EL (cell line): ENCODE results near the gene MTMR10.

Source experiments
- DNase-seq: peaks from one replicate; pipeline ENCODE4 v3.0.0-alpha.2; 2016

Gene MTMR10, protein sequence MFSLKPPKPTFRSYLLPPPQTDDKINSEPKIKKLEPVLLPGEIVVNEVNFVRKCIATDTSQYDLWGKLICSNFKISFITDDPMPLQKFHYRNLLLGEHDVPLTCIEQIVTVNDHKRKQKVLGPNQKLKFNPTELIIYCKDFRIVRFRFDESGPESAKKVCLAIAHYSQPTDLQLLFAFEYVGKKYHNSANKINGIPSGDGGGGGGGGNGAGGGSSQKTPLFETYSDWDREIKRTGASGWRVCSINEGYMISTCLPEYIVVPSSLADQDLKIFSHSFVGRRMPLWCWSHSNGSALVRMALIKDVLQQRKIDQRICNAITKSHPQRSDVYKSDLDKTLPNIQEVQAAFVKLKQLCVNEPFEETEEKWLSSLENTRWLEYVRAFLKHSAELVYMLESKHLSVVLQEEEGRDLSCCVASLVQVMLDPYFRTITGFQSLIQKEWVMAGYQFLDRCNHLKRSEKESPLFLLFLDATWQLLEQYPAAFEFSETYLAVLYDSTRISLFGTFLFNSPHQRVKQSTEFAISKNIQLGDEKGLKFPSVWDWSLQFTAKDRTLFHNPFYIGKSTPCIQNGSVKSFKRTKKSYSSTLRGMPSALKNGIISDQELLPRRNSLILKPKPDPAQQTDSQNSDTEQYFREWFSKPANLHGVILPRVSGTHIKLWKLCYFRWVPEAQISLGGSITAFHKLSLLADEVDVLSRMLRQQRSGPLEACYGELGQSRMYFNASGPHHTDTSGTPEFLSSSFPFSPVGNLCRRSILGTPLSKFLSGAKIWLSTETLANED

DNA sequence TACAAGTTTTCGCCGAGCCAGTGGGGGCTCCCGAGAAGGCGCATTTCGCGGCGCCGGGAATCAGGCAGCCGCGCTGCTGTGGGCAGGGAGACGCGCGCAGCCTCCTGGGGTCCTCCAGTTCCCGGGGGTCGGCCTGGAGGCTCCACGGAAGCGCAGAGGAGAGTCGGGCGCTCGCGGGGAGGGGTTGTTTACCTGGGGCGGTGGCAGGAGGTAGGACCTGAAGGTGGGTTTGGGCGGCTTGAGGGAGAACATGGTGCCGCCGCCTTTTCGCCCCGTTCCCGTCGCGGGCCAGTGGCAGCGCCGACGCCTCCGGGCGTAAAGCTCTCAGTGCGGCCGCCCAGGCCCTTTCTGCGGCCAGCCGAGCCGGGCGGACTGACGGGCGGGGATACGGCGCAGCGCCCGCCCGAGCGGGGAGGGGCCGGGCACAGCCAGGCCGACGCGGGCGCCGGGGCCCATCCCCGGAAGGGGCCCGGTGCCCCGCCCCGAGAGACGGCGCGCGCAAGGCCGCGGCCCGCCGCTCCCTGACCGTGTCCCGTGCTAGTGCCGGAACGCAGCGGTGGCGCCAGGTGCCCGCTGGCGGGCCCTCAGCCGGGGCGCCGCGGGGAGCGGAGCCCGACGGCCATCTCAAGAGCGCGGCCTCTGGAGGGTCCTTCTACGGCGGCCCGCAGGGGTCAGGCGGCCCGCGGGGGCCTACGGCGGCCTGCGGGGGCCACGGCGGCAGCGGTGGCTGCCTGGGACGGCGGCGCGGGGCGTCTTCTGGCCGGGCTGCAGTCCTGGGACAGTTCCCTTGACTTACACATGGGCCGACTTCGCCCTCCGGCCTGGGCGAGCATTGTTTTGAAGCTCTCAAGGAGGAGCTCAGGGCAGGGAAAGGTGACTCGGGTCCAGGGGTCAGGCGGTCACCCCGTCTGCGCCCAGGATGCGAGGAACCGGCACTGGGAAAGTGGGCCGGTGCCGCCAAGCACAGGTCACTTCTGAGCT is at the start of gene MTMR10:
TSS of gene MTMR10 (minus strand) at position 374 of the 981 bp plus-strand sequence. CDS start at position 252, 122 bp downstream.
- peak; percentile 82 for DNase-seq

DNA sequence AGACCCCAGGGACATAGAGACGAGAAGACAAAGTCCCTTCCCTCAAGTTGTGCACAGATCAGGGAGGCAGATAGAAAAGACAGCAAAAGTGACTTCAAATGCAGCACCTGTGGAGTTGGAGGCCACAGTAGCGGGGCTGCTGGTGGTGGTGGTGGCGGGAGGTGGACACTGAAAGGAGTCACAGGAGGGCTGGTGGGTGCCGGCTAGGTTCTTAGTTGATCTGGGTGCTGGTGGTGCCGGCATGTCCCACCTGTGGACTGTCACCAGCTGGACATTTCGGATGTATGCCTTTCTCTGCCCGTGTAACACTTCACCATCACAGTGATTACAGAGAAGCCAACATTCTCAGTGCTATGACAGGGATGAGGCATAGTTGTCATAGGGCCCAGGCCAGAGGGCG is 49.2 kb upstream of the MTMR10 start:
- no peak for DNase-seq

DNA sequence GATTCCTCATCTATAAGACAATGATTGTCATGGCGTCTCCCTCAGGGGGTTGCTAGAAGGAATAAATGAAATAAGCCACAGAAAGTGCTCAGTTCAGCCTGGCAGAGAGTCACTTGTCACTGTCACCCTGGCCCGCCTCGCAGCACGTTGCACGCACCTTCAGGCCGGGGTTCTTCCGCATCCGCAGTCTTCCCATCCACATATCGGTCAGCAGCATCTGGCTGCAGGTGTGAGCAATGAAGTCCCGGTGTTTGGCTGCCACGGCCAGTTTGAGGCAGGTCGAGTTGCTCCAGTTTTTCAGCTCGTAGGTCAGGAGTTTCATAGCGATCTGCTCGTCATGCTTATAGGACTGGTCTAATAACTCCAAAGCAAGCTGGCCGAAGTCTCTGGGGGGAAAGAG is 48.5 kb upstream of the MTMR10 start:
- DNase-seq: no peak

DNA sequence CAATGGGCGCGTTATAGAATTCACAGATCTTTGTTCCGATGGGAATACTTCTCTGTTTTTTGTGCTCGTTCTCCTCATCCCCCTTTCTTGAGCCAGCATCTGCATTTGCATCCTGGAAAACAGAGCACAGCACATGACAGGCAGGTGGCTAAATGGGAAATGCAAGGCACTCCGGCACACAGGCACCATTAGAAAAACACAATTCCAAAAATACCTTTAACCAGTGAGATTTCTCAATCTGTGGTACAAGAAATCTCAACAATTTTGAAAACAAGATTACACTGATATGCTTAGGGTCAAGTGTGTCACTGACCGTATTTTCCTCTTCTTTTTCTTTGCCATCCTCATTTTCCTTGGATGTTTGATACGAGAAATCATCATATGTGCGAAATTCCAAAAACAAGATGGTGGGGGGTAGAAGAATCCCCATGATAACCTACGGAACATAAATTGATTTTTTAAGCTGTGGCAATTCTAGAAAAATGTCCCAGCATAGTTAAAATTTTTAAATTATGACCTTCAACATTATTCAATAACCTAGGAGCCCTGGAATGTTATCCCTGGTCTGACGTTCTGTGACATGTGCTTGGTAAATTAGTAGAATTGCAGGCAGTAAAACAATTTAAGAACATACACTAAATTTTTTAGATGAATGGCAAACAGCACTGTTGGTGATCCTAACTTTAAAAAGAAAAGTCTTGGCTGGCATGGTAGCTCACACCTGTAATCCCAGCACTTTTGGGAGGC is 46.5 kb upstream of the MTMR10 start:
- DNase-seq: no peak

DNA sequence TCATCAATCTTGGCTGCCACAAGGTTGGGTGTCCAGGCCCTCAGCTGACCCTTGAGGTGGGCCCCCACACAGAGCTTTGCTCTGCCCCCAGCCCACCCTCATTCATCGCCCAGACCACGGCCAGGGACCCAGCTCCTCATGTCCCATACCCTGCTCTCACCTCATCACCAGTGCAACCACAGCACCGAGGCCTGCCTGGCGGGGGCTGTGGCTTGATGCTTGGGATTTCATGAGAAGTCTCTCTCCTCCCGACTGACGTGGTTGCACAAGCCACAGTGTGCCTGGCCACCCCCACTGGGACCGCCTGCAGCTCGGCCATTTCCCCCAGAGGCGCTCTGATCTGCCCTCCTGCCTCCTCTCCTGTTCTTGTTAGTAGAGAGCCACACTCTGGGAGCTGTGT is 45.4 kb upstream of the MTMR10 start:
- no peak for DNase-seq

DNA sequence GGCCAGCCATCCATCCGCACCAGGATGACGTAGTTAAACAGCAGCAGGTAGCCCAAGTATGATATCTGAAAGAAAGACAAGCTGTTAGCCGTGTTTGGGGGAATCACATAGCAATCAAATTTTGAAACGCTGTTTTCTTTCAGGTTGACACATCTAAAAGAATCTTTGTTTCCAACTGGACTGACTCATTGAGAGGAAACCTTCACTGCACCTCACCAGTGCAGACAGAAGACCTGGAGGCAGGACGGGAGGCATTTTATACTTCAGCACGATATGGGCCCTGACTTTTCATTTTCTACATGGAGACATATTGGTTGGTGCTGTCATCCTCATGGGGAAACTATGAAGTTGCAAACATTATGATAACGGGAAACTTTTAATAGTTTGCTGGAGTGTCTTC is 44.2 kb upstream of the MTMR10 start:
- no peak for DNase-seq

DNA sequence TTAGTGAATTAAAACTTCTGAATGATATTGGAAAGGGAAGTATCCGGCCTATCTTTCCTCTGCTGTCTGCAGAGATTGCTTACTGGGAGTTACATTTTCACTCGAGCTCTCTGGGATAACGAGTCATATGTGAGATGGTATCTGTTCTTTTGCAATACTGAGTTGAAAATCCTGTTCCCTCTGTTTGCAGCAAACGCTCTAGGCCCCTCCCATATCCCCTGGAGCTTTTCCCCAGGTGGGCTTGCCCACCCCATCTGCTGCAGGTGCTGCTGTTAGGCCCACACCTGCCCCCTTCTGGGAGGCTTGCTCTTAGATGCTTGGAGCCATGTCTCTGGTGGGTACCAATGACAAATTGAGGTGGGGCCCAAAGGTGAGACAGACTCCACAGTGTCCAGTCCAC is 42.7 kb upstream of the MTMR10 start:
- no peak for DNase-seq

DNA sequence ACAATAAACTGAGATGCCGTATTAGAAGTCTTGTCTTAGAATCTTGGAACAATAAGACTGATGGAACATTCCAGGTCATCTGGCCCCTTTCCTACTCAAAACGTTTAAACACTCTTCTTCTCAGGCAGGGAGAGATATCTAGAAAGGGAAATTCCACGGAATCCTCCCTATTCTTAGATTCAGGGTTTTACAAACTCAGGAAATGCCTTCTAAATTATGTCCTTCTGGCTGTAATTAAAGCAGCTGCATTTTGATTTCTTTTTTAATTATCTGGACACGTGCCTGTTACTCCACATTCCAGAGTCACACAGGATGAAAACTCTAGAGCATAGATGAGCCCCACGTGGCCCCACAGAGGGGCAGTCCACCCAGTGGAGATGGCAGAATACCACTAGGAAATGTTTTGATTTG is 41.5 kb upstream of the MTMR10 start:
- DNase-seq: peak; percentile 55

DNA sequence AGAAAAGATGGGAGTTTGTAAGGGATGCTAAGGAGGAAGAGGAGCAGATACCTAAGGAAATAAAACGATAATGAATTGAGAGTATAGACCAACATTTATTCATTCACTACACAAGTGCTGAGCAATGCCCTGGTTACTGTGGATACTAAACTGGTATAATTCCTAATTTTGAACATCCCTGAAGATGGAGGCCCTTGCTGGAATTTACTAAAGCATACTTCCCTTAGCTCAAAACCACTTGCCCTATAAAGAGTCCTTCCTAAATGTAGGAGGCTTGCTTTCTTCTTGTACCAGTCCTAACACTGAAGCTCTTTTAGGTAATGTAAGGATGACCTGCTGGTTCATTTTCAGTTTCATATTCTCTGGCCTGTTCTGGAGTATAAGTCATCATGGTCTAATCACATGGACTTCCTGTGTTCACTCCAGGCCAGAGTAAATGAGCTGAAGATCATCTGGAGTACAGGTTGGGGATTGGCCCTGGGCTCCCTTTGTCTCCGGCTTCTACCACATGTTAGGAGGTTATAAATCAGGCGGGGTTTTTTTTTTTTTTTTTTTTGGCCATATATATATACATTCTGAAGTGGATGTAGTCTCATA is 40.1 kb upstream of the MTMR10 start:
- DNase-seq: peak; percentile 66

DNA sequence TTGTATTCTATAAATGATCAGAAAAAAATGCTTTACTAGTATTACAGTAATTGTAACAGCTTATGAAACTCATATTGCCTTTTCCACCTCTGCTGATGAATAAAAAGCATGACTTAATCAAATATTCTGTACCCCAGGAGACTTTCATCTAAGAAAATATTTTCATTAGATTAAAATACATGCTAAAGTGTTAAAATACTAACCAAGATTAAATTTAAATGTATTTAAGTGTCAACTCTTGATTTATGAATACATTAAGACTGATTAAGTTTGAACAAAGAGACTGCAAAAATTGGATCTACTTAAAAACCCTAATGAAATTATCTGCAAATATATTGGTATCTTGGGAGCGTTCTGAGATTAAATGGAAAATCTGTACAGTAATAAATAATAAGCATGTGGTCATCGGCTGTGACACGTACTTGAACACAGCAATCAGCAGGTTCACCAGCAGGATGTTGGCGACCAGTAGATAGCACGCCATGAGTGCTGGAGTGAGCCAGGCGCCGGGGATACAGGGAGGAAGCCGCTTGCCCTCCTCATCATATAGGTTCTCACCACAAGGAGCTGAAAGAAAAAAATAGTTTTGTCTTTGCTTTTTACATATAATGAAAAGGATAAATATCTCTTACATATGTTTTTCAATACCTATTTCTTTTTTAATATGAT is 36.6 kb upstream of the MTMR10 start:
- no peak for DNase-seq

DNA sequence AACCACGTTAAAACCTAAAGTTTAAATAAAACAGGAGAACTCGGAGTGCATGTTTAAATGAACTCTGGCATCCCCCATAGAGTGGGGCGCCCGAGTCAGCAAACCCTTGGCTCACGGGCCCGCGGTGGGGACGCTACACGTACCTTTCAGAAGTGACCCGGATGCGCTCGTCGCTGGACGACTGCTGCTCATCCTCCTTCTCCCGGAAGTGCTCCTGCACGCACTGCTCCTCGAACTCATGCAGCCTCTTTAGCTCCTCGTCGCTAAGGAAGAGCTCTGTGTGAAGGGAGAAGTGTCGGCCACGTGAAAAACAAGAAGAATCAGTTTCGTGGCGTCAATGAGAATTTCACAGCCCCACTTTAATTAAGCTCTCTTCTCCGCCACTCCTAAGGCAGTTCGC is 34.6 kb upstream of the MTMR10 start:
- DNase-seq: no peak

DNA sequence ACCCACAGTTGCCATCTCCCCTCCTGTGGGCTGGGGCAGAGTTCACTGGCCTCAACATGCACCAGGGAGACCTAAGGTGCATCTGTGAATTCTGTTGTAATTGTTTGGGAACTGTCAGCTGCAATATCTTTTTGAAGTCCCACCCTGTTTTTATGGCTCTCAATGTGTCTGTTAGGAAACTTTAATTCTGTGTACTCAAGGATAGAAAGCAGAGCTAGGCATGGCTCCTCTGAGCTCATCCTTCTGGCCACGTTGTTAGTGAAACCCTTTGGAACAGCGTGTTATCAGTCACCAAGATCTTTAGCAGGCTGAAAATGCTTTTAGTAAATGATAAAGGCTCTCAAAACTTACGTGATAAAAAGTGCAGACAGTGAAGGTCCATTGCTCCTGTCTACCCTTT is 33.6 kb upstream of the MTMR10 start:
- peak; percentile 63 for DNase-seq

DNA sequence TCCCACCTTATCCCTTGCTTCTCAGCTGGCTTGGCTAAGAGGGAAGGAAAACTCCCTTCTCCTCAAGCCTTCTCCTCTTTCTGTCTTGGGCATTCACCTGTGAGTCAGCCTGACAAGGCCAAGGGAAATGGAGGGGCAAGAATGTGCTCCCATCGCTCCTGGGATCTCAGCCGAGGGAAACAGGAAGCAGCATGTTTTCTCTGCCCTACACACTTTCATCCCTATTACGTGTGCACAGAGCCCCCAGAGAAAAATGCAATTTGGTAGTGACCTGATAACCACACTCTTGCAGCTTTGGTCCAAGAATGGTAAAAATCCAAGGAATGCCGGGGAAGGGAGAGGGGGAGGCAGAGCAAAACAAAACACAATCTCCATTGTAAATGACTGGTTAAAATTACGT is 32.9 kb upstream of the MTMR10 start:
- DNase-seq: peak; percentile 99

DNA sequence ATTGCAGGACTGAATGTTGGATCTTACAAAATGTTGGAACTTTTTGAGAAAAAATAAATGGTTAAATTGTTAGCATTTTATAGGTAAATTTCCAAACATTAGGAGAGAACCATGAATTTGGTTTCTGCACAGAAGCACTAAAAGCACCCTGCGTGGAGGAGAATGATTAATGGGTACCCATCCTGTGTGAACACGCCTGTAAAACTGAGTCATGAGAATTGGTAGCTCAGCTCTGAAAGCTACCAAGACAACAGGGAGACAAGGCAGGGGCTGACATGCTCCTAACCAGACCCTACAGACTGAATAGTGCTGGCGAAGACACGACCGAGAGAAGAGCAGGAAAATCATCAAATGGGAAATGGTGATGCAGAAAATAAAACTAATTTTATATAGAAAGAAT is 32.4 kb upstream of the MTMR10 start:
- DNase-seq: peak; percentile 41

DNA sequence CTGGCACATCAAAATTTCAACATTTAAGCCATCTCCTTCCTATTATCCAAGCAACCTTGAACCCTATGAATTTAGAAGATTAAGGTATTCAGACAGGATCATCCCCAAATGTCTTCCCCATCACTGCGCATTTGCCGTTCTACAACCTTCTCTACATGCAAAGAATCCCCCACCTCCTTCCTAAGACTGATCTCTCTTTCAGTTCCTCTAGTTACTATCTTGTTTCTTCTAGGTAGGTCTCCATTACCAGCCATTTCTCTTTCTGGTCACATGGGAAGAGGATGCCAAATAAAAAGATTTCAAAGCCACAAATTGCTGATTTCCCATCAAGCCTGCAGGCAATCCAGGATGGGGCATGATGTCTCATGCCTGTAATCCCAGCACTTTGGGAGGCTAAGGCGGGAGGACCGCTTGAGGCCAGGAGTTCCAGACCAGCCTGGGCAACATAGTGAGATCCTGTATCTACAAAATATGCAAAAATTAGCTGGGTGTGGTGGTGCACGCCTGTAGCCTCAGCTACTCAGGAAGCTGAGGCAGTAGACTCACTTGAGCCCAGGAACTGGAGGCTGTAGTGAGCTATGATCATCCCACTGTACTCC is 29.7 kb upstream of the MTMR10 start:
- DNase-seq: no peak

DNA sequence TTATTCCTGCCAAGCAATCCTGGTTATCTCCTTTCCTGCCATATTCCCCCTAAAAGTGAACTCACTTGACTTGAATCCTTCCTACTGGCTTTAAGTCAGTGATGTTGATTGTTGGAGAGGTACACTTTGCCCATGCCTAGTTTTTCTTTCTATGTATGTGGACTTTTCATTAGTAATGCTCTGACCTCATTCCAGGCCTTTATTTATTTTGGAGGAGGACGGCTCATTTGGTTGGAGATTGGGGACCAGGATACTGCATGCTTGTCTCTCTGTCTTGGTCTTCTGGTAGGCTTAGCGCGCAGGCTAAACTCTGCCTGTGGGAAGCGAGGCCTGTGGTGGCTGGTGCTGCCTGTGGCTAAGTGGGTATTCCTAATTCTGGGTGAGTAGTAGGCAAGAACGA is 29.1 kb upstream of the MTMR10 start:
- no peak for DNase-seq

DNA sequence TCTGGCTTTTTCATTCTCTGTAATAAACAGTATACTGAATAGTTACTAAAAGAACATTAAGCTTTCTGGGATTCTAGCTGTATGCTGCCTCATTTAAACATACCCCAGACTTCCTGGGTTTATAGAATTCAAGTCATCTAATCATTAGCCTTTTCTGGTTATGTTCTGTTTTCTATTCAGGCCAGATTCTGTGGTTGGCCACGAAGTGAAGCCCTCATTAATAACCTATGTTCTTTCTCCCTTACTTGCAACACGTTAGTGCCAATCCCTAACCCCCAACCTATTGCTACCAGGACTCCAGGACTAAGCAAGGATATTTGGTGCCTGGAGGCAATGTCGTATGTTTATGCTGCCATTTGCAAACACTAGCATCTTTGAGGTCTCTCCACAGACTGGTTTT is 28.6 kb upstream of the MTMR10 start:
- no peak for DNase-seq

DNA sequence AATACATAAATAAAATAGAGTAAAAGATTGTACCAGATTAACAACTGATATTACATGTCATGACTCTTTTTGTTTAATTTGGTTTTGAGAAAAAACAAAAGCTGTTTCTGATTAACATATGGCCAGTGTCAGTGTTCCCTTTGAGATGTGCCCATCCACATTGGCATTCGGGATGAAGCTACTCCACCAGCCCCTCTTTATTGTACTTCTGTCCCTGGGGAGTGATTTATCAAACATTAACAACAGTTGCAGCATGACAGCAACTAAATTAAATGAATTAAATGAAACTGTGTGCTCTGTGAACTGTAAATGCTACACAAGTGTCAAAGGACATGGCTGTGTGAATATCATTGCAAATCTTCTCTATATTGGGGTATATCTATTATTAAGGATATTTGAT is 25.9 kb upstream of the MTMR10 start:
- no peak for DNase-seq

DNA sequence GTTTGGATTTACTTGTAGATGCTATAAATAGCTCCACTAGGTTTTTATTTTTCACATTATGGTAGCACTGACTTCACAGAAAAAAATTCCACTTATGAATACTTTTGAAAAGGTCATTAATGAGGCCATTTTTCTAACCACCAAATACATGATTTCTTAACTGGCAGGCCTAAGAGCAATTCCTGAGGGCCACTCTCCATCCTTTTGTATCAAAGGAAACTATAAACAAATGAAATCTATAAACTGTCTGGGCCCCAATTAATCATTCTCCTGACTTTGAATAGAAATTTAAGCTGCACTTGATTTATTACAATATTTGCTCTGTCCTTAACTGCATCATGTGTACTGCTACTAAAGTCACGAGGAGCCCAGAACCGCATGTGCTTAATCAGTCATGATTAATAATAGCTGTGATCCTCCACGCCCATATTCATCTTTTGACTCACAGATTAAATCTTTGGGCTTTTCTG is 25.1 kb upstream of the MTMR10 start:
- peak; percentile 86 for DNase-seq

DNA sequence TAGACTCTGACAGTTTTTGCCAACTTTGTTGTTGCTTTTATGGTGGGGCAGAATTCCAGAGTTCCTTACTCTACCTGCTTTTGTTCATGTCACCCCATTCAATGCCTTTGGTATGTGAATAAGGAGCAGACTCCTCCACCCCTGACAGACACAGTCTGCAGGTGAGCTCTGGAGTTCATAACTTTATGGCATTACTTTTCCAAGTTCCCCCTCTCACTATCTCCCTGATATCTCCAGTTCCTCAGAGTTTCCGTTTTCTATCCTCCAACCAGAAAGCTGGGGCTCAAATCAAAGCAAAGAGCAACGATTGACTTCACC is 23.1 kb upstream of the MTMR10 start:
- DNase-seq: no peak
